A549 (cell line): Measurements from ENCODE around the gene HDAC3.

Experiments
- CBX2 ChIP-seq: fragments of 200-600 bp; sonication (generic); IDR thresholded peaks from 2 replicates; pipeline ENCODE4 v1.6.1; 2016; ENCODE audit warnings: low read depth, mild to moderate bottlenecking, borderline replicate concordance
- CEBPB ChIP-seq, 2 experiments: fragments of >200 bp in 1 of 2; sonication (Bioruptor Twin) in 1 of 2; formaldehyde crosslinking in 1 of 2; IDR thresholded peaks; 2 replicates each; pipeline ENCODE4 v1.6.1; 2012 to 2016
- CHD2 ChIP-seq: fragments of 150-350 bp; IDR thresholded peaks from 2 replicates; pipeline ENCODE4 v1.6.1; 2014; ENCODE audit warnings: low read length; ENCODE audit not compliant: partially characterized antibody
- CTCF ChIP-seq: fragments of >200 bp; sonication (Bioruptor Twin); formaldehyde crosslinking; IDR thresholded peaks from 3 replicates; pipeline ENCODE4 v1.5.1; 2016
- EP300 ChIP-seq, 2 experiments: fragments of >200 bp; sonication (Bioruptor Twin); formaldehyde crosslinking; IDR thresholded peaks; 2 replicates in 1 of 2; 3 replicates in 1 of 2; pipeline ENCODE4 v1.6.1; 2016 to 2017
- GATA3 ChIP-seq: IDR thresholded peaks from 2 replicates; pipeline ENCODE4 v1.6.1; 2012; ENCODE audit warnings: borderline replicate concordance
- POLR2A ChIP-seq: IDR thresholded peaks from 2 replicates; pipeline ENCODE4 v1.6.1; 2012; ENCODE audit warnings: mild to moderate bottlenecking, low read length
- POLR2AphosphoS2 ChIP-seq: conservative IDR thresholded peaks from 2 replicates; pipeline ENCODE4 v1.6.1; 2012; ENCODE audit warnings: low read length, improper control_type of control experiment, inconsistent platforms
- RFX5 ChIP-seq: fragments of 450-650 bp; IDR thresholded peaks from 2 replicates; pipeline ENCODE4 v1.7.1; 2014; ENCODE audit warnings: antibody characterized with exemption, mild to moderate bottlenecking, moderate library complexity
- SREBF2 ChIP-seq: fragments of 450-650 bp; IDR thresholded peaks from 2 replicates; pipeline ENCODE4 v1.6.1; 2014; ENCODE audit warnings: mild to moderate bottlenecking, moderate library complexity
- TF ChIP-seq, protein P1 (sequence below): IDR thresholded peaks from 2 replicates; pipeline ENCODE4 v1.6.1; 2012

DNA sequence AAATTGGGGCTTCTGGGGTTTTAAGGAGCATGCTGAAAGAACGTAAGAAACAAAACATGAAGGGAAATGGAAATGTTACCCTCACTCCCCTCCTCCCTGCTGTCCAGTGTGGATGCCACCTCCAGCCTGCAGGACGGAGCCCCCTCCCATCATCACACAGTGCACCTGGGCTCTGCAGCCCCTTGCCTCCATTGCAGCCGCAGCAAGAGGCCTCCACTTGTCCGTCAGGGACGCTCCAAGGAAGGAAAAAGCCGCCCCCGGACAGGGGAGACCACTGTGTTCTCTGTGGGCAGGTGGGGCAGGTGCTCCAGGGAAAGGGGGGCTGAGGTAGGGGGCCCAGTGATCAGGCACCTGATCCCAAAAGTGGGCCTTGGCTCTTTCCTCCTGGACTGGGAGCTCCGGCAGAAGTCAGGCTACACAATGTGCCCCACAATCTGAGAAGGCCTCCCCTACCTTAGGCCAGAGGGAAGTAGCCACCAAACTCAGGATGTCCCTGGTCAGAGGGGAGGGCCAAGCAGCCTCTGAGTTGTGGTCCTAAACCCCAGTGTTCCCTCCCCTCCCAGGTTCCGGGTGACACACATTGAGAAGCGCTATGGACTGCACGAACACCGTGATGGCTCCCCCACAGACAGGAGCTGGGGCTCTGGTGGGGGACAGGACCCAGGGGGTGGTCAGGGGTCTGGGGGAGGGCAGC lies 2.9 kb upstream of the HDAC3 start:
- TF ChIP-seq RFX5 = no peak
- TF ChIP-seq CEBPB (IDR thresholded peaks at IDR 0.05) = no peak
- TF ChIP-seq CBX2 = no peak
- TF ChIP-seq POLR2A = no peak
- TF ChIP-seq CTCF = no peak
- TF ChIP-seq SREBF2 = no peak
- no peak for TF ChIP-seq GATA3
- no peak for TF ChIP-seq EP300 (IDR thresholded peaks at IDR 0.05)
- no peak for TF ChIP-seq CHD2
- TF ChIP-seq, protein P1, sequence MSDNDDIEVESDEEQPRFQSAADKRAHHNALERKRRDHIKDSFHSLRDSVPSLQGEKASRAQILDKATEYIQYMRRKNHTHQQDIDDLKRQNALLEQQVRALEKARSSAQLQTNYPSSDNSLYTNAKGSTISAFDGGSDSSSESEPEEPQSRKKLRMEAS = no peak
- TF ChIP-seq POLR2AphosphoS2 = no peak
